Activated CD8-positive, alpha-beta T cell treated with anti-CD3 and anti-CD28 coated beads for 36 hours (primary cell): ENCODE data around the gene APBB2. TPM values are rescaled to one million over a fixed set of nuclear protein-coding genes. Genes with fewer than 3 reads are reported as not detected.

ENCODE experiments used
- ATAC-seq: fragments of 200-7000 bp; cut with Tn5 transposase; one replicate; pipeline ENCODE4 v1.10.0; 2021; ENCODE audit warnings: mild to moderate bottlenecking, moderate library complexity
- CTCF ChIA-PET: fragments of 350-600 bp; sonication (Branson Sonifier 250); formaldehyde crosslinking; loops from one replicate; lab custom pipeline; 2021; ENCODE audit warnings: antibody characterized with exemption; lab: Charles Lee
- POLR2A ChIA-PET: fragments of 350-600 bp; sonication (Branson Sonifier 250); formaldehyde crosslinking; loops from one replicate; lab custom pipeline; 2021; ENCODE audit warnings: antibody characterized with exemption; lab: Charles Lee
- DNase-seq: peaks from one replicate; pipeline ENCODE4 v3.0.0-alpha.2; 2020
- H3K27ac Mint-ChIP-seq: one replicate; pipeline ENCODE4 v1.8.0; 2021; ENCODE audit warnings: mild to moderate bottlenecking, mixed read lengths
- H3K27me3 Mint-ChIP-seq: one replicate; pipeline ENCODE4 v1.8.0; 2021; ENCODE audit warnings: mixed read lengths
- H3K36me3 Mint-ChIP-seq: one replicate; pipeline ENCODE4 v1.8.0; 2021; ENCODE audit warnings: low read depth, mixed read lengths
- H3K4me1 Mint-ChIP-seq: one replicate; pipeline ENCODE4 v1.8.0; 2021; ENCODE audit warnings: low read depth, mixed read lengths
- H3K4me3 Mint-ChIP-seq: one replicate; pipeline ENCODE4 v1.8.0; 2021; ENCODE audit warnings: mild to moderate bottlenecking, moderate library complexity, mixed read lengths
- H3K9me3 Mint-ChIP-seq: one replicate; pipeline ENCODE4 v1.8.0; 2021; ENCODE audit warnings: mixed read lengths
- intact Hi-C: fragments of 100-400 bp; cut with micrococcal nuclease; formaldehyde crosslinking; loops from one replicate; pipeline ENCODE4 v1.10.0; 2022
- total RNA-seq, 2 experiments: library from RNA; stranded (reverse); gene quantifications; one replicate each; pipeline ENCODE4 v1.2.3, GENCODE V29; 2021
- TF ChIP-seq, protein P1 (sequence below): fragments of 200-600 bp; IDR thresholded peaks from one replicate; pipeline ENCODE4 v1.8.0; 2022; ENCODE audit warnings: antibody characterized with exemption, mild to moderate bottlenecking

APBB2 gene
- total RNA-seq, 2 experiments from 2014 or later, result 0.89 to 2.3 TPM

- Mint-ChIP-seq H3K27ac (no peak overlapping the region), H3K4me3 (no peak overlapping the region), H3K36me3 (no peaks in the 10 kb centered on the region), H3K9me3 (no peaks in the 10 kb centered on the region), H3K27me3 (peaks cover 10% of the 10 kb centered on the region), H3K4me1 (peaks cover 3% of the 10 kb centered on the region)
- ChIA-PET CTCF (no interaction called here), POLR2A (no interaction called here)
- ATAC-seq, result no peak
- peak; percentile 22 for DNase-seq
- intact Hi-C loops, result no loop called here
- TF ChIP-seq, protein P1, sequence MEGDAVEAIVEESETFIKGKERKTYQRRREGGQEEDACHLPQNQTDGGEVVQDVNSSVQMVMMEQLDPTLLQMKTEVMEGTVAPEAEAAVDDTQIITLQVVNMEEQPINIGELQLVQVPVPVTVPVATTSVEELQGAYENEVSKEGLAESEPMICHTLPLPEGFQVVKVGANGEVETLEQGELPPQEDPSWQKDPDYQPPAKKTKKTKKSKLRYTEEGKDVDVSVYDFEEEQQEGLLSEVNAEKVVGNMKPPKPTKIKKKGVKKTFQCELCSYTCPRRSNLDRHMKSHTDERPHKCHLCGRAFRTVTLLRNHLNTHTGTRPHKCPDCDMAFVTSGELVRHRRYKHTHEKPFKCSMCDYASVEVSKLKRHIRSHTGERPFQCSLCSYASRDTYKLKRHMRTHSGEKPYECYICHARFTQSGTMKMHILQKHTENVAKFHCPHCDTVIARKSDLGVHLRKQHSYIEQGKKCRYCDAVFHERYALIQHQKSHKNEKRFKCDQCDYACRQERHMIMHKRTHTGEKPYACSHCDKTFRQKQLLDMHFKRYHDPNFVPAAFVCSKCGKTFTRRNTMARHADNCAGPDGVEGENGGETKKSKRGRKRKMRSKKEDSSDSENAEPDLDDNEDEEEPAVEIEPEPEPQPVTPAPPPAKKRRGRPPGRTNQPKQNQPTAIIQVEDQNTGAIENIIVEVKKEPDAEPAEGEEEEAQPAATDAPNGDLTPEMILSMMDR, result no peak
Observed at GRCh38 chr4:40992472-40993295, 221.7 kb downstream of the APBB2 start.

DNA sequence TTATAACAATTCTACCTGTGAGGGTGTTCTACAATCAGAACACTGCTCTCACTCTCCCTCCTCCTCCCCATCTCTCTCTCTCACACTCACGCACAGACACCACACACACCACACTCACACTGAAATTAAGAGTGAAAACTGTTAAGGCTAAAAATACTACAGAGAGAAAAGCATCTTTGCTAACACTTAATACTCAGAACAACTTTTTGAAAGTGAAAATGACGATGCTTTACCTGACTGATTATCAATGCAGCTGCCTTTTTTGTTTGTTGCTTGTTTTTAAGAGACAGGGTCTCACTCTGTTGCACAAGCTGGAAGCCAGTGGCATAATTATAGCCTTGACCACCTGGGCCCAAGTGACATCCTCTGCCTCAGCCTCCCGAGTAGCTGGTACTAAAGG is 222.4 kb downstream of the APBB2 start:
- TF ChIP-seq, protein P1, result no peak
- Mint-ChIP-seq H3K4me1 (peaks cover 3% of the 10 kb centered on the region), H3K27ac (no peak overlapping the region), H3K4me3 (no peak overlapping the region), H3K27me3 (peaks cover 6% of the 10 kb centered on the region), H3K9me3 (no peaks in the 10 kb centered on the region), H3K36me3 (no peaks in the 10 kb centered on the region)
- no peak for DNase-seq
- no peak for ATAC-seq
- ChIA-PET CTCF (no interaction called here), POLR2A (no interaction called here)
- intact Hi-C loops, result no loop called here

DNA sequence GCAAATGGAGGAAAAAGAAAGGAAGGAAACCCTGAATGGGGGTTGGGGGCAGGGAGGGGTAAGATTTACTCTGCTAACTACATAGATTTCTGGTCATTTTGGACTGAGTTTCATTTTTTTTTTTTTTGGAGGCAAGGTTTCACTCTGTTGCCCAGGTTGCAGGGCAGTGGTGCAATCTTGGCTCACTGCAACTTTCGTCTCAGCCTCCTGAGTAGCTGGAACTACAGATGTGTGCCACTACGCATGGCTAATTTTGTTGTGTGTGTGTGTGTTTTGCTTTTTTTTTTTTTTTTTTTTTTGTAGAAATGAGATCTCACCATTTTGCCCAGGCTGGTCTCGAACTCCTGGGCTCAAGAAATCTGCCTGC is 223.5 kb downstream of the APBB2 start:
- Mint-ChIP-seq H3K4me3 (no peak overlapping the region), H3K27ac (no peak overlapping the region), H3K36me3 (no peaks in the 10 kb centered on the region), H3K9me3 (no peaks in the 10 kb centered on the region), H3K27me3 (peaks cover 6% of the 10 kb centered on the region), H3K4me1 (peaks cover 3% of the 10 kb centered on the region)
- TF ChIP-seq, protein P1, result no peak
- ChIA-PET CTCF (no interaction called here), POLR2A (no interaction called here)
- DNase-seq (no peak), ATAC-seq (no peak)
- intact Hi-C loops, result no loop called here

DNA sequence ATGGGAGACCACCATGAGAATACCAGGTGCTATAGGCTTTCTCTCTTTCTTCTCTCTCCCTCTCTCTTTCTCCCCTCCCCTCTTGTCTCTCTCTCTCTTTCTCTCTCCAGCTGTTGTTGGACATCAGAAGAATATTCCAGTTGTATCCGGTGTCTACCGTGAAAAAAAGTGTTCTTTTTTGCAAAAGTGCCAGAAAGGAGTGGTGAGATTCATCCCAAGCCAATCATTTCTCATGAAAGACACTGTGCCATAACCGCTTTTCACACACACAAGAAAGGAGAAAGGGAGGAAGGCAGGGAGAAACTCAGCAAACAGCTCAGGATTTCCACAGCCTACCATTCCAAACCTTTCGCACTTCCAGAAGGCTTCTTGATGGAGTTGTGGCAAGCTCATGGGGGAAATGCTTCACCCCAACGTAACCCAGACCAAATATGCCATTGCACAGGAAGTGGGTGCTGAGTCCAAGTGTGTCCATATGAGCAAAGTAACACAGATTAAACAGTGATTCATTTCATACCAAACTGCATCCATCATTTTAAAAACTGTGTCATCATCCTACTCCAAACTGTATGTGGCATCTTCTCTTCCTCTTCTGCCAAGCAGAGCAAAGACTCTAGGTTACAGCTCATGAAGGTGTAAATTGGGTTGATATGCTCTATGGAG is 224.0 kb downstream of the APBB2 start:
- DNase-seq, result no peak
- CTCF ChIA-PET, result no interaction called here
- H3K27ac Mint-ChIP-seq, result no peak overlapping the region
- POLR2A ChIA-PET, result no interaction called here
- H3K36me3 Mint-ChIP-seq, result no peaks in the 10 kb centered on the region
- no peaks in the 10 kb centered on the region for H3K9me3 Mint-ChIP-seq
- intact Hi-C loops, result no loop called here
- peaks cover 6% of the 10 kb centered on the region for H3K27me3 Mint-ChIP-seq
- H3K4me3 Mint-ChIP-seq, result no peak overlapping the region
- TF ChIP-seq, protein P1, result no peak
- peaks cover 3% of the 10 kb centered on the region for H3K4me1 Mint-ChIP-seq
- ATAC-seq, result no peak

DNA sequence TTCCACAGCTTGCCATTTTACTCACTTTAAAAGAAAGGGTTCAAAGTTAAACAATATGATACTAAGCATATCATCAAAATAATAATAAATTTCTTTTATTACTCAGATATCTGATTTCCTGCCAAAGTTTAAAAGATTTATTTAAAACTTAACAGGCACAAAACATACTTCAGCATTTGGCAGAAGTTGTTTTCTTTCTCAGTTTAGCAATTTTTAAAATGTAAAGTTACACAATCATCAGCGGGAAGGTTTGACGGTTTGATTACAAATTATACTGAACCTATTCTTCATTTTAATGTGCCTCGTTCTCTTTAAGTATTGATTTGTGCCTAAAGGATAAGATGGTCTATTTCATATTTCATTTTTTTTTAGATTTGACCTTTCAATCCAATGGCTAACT is 227.2 kb downstream of the APBB2 start:
- no peak overlapping the region for H3K27ac Mint-ChIP-seq
- no peaks in the 10 kb centered on the region for H3K36me3 Mint-ChIP-seq
- ChIA-PET POLR2A (interaction anchor here (0.6 kb wide), 1 partner anchor 118 kb away, joined by 4 read pairs; no protein-coding TSS in a partner anchor), CTCF (no interaction called here)
- intact Hi-C loops, result no loop called here
- H3K27me3 Mint-ChIP-seq, result peaks cover 6% of the 10 kb centered on the region
- no peak for ATAC-seq
- no peak for DNase-seq
- no peak overlapping the region for H3K4me3 Mint-ChIP-seq
- no peaks in the 10 kb centered on the region for H3K9me3 Mint-ChIP-seq
- H3K4me1 Mint-ChIP-seq, result no peaks in the 10 kb centered on the region
- TF ChIP-seq, protein P1, result no peak
